NK-92 (cell line): ENCODE measurements around the gene OPN5.

Experiments used
- DNase-seq: peaks from one replicate; lab custom pipeline; 2025; ENCODE audit not compliant: unreplicated experiment; lab: John Stamatoyannopoulos, UW

OPN5 gene

DNA sequence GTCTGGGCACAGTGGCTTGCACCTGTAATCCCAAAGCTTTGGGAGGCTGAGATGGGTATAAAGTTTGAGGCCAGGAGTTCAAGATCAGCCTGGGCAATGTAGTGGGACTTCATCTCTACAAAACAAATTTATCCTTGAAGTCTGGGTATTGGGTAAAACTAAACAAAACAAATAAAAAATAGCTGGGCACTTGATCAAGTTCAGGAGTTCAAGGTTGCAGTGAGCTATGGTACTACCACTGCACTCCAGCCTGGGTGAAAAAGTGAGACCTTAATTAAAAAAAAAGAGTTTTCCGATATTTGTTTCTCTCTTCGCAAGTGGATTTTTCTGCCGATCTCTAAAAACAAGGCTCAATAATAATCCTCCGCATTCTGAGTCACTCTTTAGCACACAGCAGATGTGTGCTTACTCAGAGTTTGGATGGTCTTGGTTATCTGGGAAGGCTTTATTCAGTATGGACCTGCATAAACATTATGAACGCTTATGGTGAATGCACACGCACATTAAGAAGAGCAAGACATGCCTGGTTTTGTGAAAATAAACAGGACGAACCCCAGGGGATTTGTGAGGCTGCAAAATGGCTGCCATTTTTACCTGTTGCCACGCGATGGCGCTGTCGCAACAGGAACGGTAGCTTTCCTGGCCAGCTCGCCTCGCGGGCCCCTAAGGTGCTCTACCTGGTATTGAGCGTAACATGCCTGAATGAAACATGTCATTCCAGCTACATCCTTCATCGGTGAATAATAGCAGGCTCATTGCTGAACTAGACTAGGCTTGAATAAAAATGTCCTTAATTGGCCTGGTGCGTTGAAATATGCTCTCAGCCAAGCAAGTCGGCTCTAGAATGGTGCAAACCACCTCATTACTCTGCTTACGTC, 6.0 kb downstream of the OPN5 start:
- no peak for DNase-seq

DNA sequence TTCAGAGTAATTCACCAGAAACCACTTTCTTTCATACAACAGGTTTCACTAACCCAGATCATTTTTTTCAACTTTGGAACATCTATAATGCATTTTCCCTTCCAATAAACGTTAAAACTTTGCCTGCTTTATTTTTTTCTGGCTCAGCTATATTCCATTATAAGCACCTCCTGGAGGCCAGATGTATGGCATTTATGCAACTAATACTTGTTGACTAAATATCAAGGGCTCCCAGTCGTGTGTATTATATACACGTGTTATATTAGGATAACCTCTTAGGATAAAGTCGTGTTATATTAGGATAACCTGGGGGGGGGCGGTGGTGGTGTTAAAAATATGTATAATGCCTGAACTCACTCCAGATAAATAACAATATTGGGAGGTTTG, 6.7 kb downstream of the OPN5 start:
- DNase-seq = no peak

GRCh38 chr6:47789553-47789952, 7.7 kb downstream of the OPN5 start:
- no peak for DNase-seq

GRCh38 chr6:47792216-47792733, 10.4 kb downstream of the OPN5 start:
- no peak for DNase-seq

- no peak for DNase-seq
Observed at GRCh38 chr6:47794577-47795135, 12.8 kb downstream of the OPN5 start.

DNA sequence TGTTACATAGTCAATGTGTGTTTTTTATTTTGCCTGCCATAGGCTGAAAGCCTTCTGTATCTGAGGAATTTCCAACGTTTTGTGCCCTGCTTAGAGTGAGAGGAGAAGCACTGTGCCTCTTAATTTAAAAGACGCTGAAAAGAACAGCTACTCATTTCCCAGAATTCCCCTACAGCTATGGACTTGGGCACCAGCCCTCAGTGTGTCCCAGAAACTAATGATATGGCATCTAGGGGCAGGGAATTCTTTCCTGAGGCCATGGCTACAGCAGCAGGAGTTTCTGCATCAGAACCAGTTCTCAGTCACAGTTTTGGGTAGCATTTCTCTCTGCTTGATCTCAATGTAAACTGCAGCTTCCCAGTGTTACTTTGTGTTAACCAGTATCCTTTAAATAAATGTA, 20.2 kb downstream of the OPN5 start:
- DNase-seq = no peak

DNA sequence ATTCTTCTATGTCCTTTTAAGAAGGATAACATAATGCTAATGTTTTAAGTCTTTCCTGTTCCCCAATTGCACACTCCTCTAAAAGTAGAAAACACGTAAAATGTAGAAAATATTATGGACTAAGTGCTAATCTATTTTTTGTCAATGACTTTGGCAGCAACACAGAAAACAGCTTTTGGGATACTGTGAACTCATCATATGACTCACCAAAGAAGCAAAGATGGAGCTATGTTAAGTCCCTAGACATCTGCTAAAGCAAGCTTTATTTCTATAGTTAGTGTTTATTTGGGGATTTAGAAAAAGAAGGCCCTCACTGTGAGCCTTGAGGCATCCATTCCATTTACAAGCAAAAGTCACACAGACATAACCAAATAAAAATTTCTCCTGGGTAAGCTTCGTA, 23.0 kb downstream of the OPN5 start:
- no peak for DNase-seq

DNA sequence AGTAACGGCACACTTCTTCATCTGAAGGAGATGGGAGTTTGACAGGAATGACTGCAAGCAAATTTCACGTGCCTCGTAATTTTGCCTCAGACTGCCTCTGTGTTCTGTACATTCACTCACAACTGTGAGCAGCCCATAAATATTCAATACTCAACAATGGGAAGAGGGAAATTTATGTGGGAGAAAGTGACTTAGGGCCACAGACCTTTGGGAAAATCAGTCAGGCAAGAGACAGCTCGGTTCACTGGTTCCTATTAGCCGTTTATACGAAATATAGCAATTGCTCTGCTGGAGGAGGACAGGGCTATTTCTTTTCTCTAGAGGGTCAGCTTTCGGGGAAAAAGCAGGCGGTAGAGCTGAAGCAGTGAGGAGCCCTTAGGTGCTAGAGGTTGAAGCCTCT, 28.0 kb downstream of the OPN5 start:
- no peak for DNase-seq

- DNase-seq = no peak
Observed at GRCh38 chr6:47810885-47811284, 29.1 kb downstream of the OPN5 start.

DNA sequence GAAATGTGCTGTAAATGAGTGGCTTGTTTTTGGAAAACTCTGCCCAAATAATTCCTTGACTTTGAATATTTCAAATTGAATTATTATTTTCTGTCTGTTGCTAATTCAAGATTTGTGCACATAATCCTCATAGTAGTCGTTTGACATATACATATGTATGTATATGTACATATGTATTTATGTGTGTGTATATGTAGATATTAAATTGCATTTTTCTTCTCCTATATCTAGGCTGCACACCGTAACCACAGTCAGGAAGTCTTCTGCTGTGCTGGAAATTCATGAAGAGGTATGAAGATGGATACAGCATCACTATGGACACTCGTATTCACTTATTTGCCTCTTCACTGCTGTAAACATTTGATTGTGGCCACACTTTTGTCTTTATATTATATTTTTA, 29.6 kb downstream of the OPN5 start:
- no peak for DNase-seq

- no peak for DNase-seq
Observed at GRCh38 chr6:47817749-47818148, 35.9 kb downstream of the OPN5 start.

DNA sequence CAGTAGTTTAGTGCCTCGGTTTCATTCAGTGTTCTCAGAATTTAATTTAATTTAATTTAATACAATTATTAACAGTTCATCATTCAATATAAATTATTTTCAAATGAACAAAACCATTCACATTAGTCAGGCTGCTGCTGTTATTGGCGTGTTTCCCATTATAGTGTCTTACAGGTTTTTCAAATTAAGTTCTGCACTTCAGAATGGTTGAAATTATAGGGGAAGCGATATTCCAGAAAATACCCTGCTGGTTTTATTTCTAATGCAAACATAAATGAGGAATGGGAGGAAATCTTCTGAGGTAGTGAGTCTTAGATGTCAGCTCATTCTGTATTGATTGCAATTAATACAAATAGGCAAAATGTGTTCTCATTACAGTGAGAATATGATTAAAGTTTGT, 37.6 kb downstream of the OPN5 start:
- DNase-seq = no peak

DNA sequence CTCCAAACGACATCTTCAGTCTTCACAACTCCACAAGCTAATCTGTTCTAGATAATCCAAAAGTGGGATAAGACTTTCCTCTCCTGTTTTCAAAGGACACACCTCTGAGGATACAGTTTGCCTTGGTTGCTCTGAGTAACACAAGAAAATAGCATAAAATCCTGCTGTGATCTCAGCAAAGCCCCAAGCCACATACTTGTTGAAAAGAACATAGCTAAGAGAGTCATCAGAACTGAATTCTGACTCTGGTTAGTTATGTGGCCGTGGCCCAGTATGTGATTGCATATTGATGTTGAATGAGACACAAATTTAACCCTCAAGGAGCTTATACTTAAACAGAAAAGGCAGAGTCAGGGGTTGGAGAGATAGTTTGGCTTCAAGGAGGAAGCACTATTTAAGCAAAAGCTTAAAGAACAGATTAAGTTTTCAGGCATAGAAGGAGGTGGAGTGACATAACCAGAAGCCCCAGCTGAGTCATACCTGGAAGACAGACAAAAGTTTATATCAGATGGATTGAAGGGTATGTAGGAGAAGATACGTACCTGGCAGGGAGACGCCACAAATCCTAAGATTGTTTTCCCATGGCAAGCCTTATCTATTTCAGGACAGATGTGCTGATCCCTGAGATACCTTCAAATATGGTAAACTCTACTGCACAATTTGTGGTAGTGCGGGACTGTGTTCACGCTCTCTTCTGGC, 41.2 kb downstream of the OPN5 start:
- DNase-seq = no peak

GRCh38 chr6:47832386-47833100, 50.7 kb downstream of the OPN5 start:
- no peak for DNase-seq

- DNase-seq = no peak
Observed at GRCh38 chr6:47834196-47834595, 52.4 kb downstream of the OPN5 start.

GRCh38 chr6:47836046-47836445, 54.2 kb downstream of the OPN5 start:
- no peak for DNase-seq

- no peak for DNase-seq
Observed at GRCh38 chr6:47836639-47837038, 54.8 kb downstream of the OPN5 start.

GRCh38 chr6:47839645-47840044, 57.8 kb downstream of the OPN5 start:
- no peak for DNase-seq

DNA sequence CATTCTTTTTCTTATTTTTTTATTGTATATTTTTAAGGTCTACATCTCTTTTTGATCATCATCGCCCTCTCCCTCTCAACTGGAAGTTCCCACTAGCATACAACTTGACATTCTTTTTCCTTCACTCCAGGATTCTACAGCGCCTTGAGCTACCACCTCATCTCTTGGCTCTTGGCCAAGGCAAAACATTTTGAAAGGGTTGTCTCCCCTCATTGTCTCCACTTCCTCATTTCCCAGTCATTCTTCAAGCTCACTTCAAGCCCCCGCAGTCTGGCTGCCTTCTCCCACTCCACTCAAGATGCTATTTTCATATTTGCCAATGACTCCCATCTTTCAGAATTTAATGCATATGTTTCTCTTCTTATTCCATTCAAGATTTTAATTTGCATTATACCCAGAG, 63.0 kb downstream of the OPN5 start:
- DNase-seq = no peak

DNA sequence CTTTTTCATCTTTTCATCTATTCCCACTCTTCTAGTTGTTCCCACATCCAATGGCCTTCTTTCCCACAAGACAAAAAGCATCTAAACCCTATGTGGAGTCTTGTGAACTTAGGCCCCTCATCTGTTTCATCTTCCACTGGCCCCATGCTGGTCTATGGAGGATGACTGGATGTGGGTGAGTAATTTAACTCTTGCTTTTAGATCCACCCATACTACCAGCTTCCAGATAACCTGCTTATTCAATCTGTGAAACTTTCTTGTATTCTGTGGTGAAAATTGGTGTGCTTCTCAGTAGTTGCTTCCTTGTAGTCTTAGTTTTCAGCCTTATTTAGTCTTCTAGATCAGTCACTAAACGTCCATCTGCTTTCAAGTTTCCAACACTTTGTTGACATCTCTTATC, 64.9 kb downstream of the OPN5 start:
- no peak for DNase-seq

DNA sequence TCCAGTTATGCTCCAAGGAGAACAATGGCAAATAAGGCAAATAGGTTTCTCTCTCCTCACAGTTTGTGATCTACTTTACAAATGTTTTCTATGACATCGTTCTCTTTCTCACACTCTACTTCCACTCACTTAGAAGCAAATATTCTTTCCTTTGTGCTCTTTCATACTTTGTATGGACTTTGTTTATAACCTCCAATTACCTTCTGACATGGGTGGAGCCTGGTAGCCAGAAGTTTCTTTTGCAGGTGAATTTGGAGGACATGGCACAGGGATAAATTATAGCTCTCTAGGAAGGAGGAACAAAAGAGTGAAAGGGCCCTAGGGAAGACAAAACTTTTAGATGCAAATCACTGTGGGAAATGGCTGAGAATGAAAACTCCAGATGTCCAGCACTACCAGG, 69.3 kb downstream of the OPN5 start:
- no peak for DNase-seq
